ENCODE results near the gene C1QB.
"Not testable (repeated sequence)": the region's sequence is repeated elsewhere in the genome, so short reads cannot be mapped to it uniquely, and the experiment has no call there.

Gene C1QB

DNA sequence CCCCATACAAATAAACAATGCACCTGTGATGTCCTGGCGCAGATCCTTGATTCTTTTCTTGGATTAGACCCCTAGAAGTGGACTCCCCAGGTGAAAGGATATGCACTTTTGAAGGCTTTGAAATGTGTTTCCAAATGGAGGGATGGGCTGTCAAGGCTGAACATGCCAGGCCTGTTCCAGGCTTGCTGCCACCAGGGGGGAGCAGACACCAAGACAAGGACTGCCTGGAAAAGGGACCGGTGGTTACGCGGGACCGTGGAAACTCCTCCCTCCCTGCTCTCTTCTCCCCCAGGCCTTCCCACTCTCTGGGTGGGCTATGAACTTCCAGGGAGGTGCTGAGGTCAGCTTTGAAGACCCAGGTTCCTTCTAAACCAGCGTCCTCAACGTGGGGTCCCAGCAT, 12.7 kb downstream of the C1QB start:
- DNase-seq (ENCODE audit: low read depth in 2 of 2), result no peak

GRCh38 chr1:22666412-22666811, 13.4 kb downstream of the C1QB start:
- no peak for DNase-seq (ENCODE audit: low read depth in 2 of 2)

DNA sequence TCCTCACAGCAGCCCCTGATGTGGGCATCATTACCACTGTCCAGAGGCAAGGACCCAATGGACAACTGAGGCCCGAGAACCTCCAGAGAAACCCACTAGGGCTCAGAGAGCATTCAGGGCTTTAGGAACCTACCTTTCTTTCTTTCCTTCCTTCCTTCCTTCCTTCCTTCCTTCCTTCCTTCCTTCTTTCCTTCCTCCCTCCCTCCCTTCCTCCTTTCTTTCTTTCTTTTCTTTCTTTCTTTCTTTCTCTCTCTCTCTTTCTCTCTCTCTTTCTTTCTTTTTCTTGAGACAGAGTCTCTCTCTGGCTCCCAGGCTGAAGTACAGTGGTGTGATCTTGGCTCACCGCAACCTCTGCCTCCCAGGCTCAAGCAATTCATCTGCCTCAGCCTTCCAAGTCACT, 15.8 kb downstream of the C1QB start:
- DNase-seq (ENCODE audit: low read depth in 2 of 2), result not testable (repeated sequence)

DNA sequence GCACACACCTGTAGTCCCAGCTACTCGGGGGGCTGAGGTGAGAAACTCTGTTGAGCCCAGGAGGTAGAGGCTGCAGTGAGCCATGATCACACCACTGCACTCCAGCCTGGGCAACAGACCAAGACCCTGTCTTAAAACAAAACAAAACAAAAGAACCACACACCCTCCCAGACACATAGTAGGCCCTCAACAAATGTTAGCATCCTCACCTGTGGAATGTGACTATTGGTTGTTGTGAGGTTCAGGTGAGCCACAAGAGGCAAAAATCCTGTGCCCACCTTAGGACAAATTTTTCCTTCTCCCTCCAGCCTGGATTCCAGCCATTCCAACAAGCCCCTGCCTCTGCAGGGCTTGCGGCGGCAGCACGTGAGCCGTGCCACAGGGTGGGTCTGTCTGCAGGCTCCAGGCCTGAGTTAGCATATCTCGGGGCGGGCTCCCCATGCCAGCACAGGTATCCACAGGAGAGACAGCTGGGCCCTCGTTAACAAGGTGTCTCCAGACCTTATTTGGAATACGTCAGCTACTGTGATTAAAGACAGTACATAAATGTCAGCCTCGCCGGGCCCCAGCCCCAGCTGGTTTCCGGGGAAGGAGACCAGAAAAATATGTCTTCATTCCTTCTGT, 17.4 kb downstream of the C1QB start:
- no peak for DNase-seq (ENCODE audit: low read depth in 2 of 2)

- DNase-seq (ENCODE audit: low read depth in 2 of 2), result no peak
These were observed 19.0 kb downstream of the C1QB start for GRCh38 chr1:22671999-22672398.

GRCh38 chr1:22673486-22674409, 20.7 kb downstream of the C1QB start:
- no peak for DNase-seq (ENCODE audit: low read depth in 2 of 2)

DNA sequence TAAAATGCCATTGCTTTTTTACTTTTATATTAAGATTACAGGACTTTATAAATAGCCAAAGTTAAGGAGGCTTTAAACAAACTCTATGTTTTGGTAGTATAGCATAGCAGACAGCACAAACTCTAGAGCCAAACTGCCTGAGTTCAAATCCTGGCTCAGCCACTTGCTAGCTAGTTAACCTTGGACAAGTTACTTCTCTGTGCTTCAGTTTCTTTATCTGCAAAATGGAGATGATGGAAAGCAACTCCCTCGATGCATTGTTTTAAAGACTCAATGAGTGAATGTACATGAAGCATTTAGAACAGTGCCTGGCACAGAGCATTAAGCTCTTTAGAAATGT, 21.3 kb downstream of the C1QB start:
- no peak for DNase-seq (ENCODE audit: low read depth in 2 of 2)

GRCh38 chr1:22676151-22676550, 23.1 kb downstream of the C1QB start:
- DNase-seq (ENCODE audit: low read depth in 2 of 2), result not testable (repeated sequence)

- DNase-seq (ENCODE audit: low read depth in 2 of 2), result no peak
These were observed 24.0 kb downstream of the C1QB start for GRCh38 chr1:22676916-22677583.

GRCh38 chr1:22677931-22678896, 25.2 kb downstream of the C1QB start:
- DNase-seq (ENCODE audit: low read depth in 2 of 2), result no peak

DNA sequence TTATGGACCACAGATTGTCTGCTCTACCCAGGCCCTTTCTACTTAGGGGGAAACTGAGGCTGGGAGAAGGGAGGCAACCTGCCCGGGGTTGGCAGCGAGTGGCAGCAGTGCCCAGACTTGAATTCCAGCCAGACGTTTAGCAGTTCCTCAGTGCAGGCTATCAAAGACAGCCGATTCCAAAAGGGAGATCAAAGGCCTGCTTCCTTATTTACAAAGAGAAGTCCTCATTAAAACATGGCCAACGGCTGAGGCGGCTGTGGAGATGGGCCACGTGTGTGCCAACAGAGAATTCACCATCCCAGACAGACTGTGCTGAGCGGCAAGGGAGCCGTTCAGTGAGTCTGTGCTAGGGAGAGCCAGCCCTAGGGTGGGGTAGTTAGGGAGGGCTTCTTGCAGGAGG, 27.7 kb downstream of the C1QB start:
- no peak for DNase-seq (ENCODE audit: low read depth in 2 of 2)

DNA sequence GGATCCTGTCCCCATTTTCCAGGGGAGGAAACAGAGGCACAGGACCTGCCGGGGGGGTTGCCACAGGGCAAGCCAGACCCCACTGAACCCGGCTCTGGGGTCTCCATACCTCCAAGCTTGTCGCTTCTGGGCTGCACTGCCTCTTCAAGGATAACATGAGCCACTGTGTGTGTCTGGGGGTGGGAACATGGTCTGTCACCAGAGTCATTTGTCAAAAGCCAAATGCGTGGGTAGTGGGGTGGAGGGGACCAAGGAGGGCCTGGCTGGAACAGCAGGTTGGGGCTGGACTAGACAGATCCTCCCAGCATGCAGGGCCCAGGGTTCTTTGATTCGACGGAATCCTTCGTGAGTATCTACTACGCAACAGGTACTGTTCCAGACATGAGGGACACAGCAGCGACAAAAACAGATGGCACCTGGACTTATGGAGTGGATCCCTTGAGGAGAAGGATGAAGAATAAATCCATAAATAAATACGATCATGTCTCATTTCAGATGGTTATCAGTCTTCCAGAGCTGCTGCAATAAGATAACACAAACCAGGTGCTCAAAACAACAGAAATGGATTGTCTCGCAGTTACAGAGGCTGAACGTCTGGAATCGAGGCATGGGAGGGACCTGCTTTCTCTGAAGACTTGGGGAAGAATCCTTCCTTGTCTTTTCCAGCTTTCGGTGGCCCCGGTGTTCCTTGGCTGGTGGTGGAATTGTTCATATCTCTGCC, 28.7 kb downstream of the C1QB start:
- DNase-seq (ENCODE audit: low read depth in 2 of 2), result no peak

GRCh38 chr1:22683547-22683946, 30.5 kb downstream of the C1QB start:
- no peak for DNase-seq (ENCODE audit: low read depth in 2 of 2)

- no peak for DNase-seq (ENCODE audit: low read depth in 2 of 2)
These were observed 32.6 kb downstream of the C1QB start for GRCh38 chr1:22685591-22686059.

- no peak for DNase-seq (ENCODE audit: low read depth in 2 of 2)
These were observed 34.2 kb downstream of the C1QB start for GRCh38 chr1:22687191-22687590.

DNA sequence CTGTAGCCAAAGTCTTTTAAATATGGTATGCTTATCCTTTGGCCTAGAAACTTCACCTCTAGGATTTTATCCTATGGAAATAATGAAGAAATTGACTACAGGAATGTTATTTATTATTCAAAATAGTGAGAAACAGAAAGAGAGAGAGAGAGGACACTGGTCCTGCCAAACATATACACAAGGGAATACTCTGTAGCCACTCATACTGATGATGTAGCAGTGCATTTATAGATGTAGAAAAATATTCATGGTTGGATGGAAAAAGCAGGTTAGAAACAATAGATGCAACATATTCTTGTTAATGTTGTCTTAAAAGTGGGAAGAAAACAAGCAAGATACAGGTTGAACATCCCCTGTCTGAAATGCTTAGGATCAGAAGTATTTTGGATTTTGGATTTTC, 35.4 kb downstream of the C1QB start:
- DNase-seq (ENCODE audit: low read depth in 2 of 2), result no peak

- DNase-seq (ENCODE audit: low read depth in 2 of 2), result no peak
These were observed 36.5 kb downstream of the C1QB start for GRCh38 chr1:22689505-22689904.

DNA sequence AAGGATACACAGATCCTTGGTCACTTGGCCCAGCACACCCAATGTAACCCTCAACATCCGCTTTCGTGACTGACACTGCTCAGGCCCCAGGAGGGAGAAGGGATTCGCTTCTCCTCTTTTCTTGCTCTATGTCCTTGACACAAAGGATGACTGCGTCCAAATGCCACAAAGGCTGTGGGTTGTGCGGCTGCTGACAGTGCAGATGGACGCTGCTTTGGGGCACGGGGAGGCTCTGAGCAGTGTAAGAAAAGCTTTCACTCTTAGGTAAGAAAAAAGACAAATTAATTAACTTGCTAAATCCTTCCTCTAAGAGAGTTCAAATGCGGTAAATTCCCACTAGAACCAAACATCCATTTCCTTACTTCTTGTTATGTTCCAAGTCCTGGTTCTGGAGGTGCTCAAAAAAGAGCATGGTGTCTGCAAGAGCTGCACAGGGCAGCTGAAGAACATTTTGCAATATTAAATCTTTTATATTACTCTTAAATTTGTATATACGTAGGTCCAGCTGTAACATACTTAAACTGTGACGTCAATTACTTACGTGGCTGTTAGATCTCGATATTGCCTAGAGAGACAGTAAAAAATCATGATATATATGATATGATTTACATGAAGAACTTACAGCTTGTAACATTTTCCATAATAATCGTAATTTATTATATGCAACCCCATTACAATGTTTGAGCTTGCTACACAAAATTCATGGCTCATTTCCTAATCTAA, 38.2 kb downstream of the C1QB start:
- no peak for DNase-seq (ENCODE audit: low read depth in 2 of 2)

DNA sequence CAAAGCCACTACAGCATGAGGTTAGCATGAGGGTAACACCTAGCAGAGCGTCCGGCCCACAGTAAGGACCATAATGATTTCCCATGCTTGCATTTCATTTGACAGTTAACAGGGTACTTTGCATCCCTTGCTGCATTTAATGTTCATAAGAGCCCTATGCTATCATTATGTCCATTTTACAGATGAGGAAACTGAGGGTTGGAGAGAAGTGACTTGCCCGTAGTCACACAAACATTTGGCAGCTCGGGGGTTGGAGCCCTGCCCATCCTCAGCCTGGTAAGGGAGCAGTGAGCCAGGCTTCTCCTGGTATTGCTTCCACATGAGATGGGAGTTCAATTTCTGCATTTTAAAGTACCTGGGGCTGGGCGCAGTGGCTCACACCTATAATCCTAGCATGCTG, 41.1 kb downstream of the C1QB start:
- no peak for DNase-seq (ENCODE audit: low read depth in 2 of 2)

DNA sequence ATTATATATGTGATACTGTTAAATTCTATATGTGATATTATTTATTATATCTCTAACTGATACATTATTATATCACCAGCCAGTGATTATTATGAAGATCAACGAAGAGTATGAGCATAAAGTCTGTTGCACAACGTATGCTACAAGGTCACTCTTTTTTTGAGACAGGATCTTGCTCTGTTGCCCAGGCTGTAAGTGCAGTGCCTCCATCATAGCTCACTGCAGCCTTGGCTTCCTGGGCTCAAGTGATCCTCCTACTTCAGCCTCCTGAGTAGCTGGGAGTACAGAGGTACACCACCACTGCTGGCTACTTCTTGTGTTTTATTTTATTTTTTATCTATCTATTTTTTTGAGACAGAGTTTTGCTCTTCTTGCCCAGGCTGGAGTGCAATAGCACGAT, 43.6 kb downstream of the C1QB start:
- no peak for DNase-seq (ENCODE audit: low read depth in 2 of 2)

Measured in activated CD8-positive, alpha-beta memory T cell treated with anti-CD3 and anti-CD28 coated beads for 4 hours (primary cell).